Stimulated activated CD4-positive, alpha-beta T cell treated with anti-CD3 and anti-CD28 coated beads, TNF-alpha, amount 100 ng/mL, for 24 hours (primary cell): ENCODE measurements around the gene GLRX2.

Experiments
- DNase-seq, 3 experiments: peaks; one replicate each; pipeline ENCODE4 v3.0.0-alpha.2; 2020; ENCODE audit warnings: low read depth in 3 of 3

Gene GLRX2

DNA sequence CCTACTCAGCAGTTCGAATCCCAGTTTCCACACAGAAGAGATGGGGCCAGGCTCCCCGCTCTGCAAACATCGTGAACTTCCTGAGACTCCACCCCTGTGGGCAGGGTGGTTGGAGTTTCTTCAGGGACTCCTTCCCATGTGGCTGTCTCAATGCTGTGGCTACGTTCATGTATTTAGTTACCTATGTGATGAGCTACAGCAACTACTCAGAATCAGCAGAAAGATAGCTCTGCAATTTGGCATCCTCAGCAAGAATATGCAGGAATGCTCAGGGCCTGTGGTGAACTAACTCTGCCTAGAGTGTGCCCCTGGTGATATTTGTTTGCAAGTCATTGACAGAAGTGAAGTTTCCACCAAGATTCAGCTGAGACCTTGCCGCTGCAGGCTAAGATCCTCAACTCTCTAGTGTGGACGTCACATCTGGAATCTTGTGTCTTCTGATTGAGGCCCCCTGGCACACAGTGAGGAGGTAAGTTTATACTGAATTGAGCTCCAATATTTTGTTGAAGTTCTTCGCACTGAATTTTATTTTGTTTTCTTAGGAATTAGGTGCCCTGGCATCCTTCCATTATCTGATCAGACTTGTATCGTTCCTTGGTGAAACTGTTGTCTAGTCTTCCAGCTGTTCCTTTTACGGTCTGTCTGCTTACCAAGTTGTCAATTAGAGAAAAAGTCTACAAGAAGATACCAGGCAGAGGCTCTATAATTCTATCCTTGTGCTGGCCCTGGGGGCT lies 8.2 kb upstream of the GLRX2 start:
- DNase-seq = no peak

DNA sequence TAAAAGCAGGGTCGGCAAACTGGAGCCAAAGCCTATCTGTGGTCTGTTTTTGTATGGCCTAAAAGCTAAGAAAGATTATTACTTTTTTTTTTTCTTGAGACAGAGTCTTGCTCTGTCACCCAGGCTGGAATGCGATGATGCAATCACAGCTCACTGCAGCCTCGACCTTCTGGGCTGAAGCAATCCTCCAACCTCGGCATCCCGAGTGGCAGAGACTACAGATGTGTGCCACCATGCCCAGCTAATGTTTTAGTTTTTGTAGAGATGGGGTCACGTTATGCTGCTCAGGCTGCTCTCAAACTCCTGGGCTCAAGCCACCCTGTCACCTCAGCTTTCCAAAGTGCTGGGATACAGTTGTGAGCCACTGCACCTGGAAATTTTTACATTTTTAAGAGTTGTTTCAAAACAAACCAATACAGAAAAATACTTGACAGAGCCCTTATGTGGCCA lies 6.5 kb upstream of the GLRX2 start:
- DNase-seq = no peak

DNA sequence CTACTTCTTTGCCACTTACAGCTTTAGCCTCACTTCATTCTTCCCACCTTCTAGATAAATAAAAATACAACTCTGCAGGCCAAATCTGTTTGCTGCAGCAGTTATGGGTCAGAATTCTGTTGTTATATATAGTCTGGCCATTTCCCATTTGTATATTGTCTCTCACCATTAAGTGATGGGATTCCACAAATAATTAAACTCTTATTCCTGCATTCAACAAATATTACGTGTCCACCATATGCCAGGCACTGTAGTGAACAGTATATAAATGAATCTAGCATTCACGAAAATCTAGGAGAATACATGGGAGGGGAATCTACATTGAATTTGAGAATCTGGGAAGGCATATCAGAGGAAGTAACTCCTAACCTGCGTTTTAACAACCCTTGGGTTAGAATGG lies 5.7 kb upstream of the GLRX2 start:
- DNase-seq = no peak

DNA sequence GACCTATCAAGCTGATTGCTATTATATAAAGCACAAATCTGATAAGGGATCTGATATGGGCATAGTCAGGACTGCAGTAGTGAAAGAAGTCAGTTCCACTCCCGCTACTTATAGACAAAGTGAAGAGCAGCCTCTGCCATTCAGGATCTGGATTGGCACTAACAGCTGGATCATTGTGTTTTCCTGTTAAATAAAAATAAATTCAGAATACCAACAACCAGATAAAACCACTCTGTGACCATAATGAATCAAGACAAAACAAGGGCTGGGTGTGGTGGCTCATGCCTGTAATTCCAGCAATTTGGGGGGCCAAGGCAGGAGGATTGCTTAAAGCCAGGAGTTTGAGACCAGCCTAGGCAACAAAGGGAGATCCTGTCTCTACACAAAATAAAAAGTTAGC lies 5.0 kb upstream of the GLRX2 start:
- DNase-seq = no peak

DNA sequence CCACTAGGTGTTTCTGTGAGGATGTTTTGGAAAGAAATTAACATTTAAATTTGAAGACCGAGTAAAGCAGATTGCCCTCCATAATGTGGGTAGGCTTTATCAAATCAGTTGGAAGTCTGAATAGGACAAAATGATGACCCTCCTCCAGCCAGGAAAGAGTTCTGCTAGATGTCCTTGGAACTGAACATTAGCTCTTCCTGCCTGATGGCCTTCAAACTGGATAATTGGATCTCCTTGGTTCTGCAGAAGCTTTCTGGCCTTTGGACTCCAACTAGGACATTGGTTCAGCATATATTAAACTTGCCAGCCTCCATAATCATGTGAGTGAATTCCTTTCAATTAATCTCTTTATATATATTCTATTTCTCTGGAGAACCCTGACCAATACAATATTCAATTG lies 4.4 kb upstream of the GLRX2 start:
- no peak for DNase-seq

DNA sequence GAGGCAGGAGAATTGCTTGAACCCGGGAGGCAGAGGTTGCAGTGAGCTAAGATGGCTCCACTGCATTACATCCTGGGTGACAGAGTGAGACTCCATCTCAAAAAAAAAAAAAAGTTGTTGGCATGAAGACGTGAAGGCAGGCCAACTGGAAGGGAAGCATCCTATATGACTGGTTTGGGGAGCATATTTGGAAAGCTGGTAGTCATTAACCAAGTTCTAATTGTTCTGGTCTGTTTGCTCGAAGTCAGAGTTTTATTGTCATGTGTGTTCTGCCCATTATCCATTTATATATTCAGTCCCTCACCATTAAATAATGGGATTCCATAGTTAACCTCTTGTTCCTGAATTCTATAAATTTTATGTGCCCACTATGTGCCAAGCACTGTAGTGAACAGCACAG lies 3.3 kb upstream of the GLRX2 start:
- DNase-seq = no peak

DNA sequence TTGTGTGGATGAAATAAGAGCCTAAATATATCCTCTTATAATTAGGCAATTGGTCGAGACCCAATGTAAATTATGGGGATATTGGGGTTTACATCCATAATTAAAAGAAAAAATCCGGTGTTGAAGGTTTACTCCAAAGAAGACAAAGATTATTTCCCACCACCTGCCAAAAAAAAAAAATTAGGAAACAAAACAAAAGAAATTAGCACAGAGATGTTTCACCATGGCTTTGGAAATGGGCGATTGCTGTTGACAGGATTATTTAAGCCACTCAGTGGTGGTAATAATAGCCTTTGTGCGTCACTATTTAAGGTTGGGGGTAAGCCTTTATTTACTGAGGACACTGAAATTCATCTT lies 585 bp upstream of the GLRX2 start:
- no peak for DNase-seq

DNA sequence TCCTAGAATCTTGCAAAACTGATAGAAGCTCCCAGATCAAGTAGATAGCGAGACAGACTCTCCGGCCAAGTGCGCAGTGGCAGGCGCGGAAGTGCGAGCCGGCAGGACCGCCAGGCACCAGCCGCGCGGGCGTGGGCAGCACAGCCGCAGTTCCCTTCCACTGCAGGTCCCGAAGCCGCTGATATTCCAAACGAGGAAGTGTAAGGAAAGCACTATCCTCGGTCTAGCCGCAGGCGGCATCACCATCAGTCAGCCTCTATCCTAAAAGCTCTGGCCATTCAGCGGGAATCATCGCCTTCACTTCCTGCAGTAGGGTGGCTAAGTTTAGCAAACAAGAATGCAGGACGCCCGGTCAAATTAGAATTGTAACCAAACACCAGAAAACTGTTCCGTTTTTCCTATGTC lies 710 bp downstream of the GLRX2 start:
- peak in 1 of 3 experiments; percentile 20 for DNase-seq

DNA sequence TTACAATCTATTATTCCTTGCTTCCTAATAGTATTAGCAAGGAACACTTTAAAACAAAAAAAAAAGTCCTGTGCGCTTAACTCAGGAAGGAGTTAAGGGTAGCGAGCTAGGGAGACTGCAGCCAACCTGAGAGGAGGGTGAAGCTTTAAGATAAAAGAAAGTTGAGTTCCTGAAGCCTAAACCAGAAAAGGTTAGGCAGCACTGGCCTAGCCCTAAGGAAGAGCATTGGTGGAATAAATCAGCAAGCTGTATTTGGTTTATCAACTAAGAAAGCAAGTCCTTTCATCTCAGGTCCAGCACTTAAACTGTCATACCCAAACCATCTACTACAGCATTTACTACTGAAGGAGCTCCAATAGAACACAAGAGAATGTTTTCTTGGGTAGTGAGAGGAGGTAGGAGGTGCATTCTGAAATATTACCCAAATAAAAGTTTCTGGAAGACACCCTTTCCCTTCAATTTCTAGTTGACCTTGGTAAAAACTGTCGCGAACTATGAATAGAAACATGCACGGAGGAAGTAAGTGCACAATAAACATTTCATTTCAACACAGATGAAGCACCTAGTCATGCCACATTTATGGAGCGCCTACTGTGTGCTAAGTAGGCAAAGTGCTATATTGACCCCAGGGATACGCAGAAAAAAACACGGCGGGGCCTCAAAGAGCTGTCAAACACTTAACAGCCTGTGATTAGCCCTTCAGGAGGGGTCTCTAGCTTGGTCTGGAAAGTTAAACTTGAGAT lies 1.3 kb downstream of the GLRX2 start:
- no peak for DNase-seq

DNA sequence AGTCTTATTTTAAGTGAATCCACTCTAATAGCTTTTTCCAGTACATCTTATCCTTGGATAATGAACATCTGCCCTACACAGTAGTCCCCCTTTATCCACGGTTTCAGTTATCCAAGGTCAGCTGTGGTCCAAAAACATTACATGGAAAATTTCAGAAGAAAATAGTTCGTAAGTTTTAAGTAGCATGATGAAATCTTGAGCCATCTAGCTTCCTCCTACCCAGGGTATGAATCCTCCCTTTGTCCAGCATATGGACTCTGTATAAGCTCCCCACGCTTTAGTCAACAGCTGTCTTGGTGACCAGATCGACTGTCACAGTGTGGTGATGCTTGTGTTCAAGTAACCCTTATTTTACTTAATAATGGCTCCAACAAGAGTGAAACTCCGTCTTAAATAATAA lies 2.6 kb downstream of the GLRX2 start:
- no peak for DNase-seq

DNA sequence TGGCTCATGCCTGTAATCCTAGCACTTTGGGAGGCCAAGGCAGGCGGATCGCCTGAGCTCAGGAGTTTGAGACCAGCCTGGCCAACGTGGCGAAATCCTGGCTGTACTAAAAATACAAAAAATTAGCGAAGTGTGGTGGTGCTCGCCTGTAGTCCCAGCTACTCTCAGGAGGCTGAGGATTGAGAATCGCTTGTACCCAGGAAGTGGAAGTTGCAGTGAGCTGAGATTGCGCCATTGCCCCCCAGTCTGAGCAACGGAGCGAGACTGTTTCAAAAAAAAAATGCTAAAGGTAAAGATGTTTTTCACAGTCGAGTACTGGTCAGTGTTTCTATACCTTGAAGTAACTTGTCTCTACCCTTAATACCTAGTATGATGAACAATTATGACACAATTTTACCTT lies 11.1 kb downstream of the GLRX2 start:
- DNase-seq = no peak

DNA sequence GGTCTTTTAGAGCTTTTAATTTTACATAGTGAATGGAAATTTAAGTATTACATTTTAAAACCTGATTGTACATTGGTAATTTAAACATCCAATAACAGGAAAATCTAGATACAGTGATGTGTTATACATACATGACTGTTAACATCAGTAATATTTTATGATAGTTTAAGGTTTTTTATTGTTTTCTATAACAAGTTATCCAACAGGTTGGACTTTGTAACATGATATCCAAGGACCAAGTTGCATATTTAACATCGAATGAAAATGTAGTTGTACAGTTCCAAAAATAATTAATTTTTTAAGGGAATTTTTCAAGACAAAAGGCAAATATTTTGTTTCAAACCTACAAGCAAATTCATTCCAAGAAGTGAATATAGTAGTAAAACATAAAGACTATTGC lies 14.3 kb downstream of the GLRX2 start:
- DNase-seq = no peak

DNA sequence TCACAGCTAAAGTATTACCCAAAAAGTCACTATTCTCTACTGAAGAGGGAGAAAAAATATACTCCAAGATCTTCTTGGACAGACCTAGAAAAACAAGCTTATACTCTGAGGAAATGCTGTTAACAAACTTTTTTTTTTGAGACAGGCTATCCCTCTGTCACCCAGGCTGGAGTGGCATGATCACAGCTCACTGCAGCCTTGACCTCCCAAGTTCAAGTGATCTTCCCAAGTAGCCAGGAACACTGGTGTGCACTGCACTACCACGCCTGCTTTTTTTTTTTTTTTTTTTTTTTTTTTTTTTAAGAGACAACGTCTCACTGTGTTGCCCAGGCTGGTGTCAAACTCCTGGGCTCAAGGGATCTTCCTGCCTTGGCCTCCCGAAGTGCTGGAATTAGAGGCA lies 17.3 kb downstream of the GLRX2 start:
- DNase-seq = no peak

DNA sequence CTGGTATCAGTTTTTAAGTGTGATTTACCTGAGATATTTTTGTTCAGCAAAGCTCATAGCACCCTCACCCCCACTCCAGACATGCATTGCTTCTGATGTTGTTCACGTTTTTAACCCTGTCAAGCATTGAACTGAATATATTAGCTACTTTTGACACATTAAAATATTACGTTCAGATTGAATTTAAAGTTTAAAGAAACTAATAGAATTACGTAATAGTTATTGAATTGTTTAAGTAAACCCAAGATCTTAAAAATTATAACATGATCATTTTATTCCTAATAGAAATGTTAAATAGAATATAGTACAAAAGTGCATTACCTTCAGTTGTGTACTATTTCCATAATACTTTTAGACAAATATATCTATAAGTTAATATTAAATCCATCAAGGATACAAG lies 18.9 kb downstream of the GLRX2 start:
- no peak for DNase-seq

DNA sequence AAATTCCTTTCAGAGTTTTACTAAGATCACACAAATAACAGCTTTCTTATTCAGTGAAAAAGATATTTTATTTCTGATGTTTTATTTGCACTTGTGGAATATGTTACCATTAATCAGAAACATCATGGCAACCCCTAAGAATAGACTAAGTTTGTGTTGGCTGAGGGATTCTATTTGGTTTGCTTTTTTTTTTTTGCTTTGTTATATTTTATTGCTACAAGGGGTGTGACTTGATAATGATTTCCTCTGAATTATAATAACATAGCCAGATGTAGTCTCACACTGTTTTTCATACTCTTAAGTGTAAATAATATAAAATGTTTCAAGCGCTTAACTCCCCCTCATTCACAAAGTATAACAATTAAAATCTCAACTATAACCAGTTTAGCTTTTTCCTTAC lies 20.0 kb downstream of the GLRX2 start:
- no peak for DNase-seq

DNA sequence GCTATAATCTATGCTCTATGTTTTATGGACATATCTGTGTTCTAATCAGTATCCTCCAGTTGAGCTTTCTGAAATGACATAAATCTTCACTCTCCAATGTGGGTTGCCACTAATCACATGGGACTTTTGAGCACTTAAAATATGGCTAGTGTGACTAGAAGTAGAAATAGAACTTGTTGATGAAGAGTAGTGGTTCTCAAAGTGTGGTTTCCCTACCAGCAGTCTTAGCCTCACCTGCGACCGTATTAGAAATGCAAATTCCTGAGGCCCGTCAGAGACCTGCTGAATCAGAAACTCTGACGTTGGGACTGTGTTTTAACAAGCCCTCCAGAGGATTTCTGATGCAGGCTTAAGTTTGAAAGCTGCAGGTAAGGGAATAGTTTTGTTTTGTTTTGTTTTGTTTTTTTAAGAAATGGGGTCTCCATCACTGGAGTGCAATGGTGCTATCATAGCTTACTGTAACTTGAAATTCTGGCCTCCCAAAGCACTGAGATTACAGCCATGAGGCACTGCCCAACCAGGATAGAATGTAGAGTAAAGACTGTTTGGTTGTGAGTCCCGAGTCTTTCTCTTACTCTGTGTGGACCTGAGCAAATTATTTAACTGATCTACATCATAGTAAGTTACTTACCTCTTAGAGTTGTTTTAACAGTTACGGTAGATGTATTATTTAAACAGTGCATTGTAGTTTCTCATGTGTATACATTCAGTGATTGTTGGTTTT lies 21.7 kb downstream of the GLRX2 start:
- no peak for DNase-seq

DNA sequence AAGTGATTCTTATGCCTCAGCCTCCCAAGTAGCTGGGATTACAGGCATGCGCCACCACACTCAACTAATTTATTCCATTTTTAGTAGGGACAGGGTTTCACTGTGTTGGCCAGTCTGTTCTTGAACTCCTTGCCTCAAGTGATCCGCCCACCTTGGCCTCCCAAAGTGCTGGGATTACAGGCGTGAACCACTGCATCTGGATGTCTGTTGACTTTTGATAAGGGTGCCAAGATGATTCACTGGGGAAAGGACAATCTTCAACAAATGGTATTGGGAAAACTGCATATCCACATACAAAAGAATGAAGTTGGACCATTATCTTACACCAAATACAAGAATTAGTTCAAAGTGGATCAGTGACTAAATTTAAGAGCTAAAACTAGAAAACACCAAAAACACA lies 26.0 kb downstream of the GLRX2 start:
- no peak for DNase-seq

DNA sequence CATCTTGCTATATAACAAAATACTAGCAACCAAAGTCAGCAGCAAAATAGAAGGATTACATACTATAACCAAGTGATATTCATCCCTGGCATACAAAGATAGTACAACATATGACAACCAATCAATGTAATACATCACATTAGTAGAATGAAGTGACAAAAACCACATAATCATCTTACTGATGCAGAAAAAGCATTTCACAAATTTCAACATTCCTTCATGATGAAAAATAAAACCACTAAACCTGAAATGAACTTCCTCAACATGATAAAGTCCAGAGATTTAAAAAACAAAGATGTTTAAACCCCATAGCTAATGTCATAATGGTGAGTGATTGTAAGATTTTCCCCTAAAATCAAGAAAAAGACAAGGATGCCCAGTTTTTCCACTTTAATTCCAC lies 27.2 kb downstream of the GLRX2 start:
- DNase-seq = no peak

DNA sequence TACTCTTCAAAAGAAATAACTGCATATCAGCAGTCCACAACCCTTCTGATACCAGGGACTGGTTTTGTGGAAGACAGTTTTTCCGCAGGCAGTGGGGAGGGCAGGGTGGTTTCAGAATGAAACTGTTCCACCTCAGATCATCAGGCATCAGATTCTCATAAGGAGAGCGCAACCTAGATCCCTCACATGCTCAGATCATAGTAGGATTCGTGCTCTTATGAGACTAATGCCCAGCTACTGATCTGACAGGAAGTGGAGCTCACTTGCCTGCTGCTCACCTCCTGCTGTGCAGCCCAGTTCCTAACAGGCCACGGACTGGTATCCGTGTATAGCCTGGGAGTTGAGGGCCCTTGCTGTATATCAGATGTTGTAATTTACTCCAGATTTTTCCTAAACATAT lies 34.3 kb downstream of the GLRX2 start:
- peak in 1 of 3 experiments; percentile 8 for DNase-seq

DNA sequence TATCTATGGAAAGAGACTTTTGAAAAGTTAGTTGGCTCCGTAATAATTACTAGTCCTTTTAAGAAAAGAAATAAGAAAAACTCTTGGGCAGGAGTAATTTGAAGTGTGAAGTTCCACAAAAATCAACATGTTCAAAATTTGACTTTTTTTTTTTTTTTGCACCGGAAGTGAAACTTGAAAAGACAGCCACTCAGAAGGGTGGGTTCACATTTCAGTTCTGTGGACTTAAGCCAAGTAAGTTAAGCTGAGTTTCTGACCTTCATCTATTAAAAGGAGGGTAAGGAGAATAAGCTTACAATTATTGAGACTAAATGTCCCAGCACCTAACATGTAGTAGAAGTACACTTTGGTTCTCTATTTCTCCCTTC lies 34.8 kb downstream of the GLRX2 start:
- DNase-seq = no peak

DNA sequence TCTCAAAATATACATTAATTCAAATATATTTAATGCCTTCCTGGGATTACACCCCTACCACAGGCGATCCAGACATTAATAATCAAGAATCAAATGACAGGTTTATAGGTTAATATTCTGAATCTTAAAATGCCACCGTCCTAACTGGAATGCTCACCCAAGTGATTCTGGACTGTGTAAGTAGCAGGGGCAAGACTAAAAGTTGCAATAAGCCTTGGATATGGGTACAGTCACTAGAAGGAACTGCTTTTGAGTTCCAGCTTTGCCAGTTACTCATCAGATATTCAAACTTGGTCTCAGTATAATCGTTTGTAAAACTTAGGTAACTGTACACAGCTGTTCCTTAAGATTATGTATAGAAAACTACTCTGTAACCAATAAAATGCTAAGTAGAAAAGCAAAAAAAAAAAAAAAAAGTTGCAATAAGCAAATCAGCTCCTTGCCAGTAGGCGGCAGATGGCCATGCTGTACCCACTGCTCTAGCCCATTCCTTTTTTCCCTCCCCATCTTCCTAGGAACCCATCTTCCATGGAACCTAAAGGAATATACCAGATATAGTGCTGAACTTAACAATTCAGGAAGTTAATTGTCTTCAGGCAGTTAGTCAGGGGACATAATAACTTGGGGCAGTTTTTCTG lies 35.3 kb downstream of the GLRX2 start:
- no peak for DNase-seq

DNA sequence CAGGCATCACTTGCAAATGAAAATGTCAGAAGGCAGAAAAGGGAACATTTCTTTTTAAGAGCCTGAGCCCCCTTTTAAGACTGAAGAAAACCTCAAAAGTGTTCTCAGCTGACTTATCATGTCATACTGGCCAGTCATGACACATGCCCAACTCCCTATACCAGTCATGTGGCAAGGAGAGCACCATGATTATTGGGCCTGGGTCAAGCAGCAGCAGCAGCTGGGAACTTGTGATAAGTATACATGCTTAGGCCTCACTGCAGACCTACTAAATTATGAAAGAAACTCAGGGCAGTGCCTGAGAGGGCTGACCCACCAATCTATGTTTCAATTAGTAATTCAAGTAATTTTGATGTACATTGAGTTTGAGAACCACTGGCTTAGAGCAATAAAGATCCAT lies 37.2 kb downstream of the GLRX2 start:
- no peak for DNase-seq

DNA sequence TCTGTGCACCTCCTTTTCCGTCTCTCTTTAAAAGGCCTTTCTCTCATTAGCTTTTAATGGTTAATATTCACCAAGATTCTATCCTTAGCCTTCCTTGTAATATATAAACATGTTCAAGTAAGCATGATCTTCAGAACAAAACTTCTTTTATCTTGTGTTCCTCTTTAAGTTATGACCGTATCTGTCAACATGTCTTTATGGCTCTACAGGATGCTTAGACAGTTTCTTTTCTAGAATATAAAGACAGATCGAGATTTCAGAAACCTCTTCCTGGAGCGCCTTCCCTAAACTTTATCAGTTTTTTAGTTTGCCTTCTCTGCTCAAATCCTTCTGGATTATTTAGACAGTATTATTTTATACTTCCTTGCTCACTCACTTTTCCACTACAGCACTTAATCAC lies 38.6 kb downstream of the GLRX2 start:
- DNase-seq = no peak
